NOMO-1 treated with dmso at 0.1 percent for 144 hours (cell line): ENCODE data around the gene CSGALNACT2.

Experiments
- DNase-seq: peaks from one replicate; lab custom pipeline; 2025; ENCODE audit not compliant: unreplicated experiment; lab: John Stamatoyannopoulos, UW

The CSGALNACT2 gene

GRCh38 chr10:43123361-43124093 lies 14.7 kb upstream of the CSGALNACT2 start:
- DNase-seq = no peak

GRCh38 chr10:43124094-43124521 lies 14.1 kb upstream of the CSGALNACT2 start:
- DNase-seq = no peak

- DNase-seq = no peak
Measured at GRCh38 chr10:43124574-43125273, 13.5 kb upstream of the CSGALNACT2 start.

- no peak for DNase-seq
Measured at GRCh38 chr10:43125274-43125845, 12.9 kb upstream of the CSGALNACT2 start.

- no peak for DNase-seq
Measured at GRCh38 chr10:43125881-43126731, 12.1 kb upstream of the CSGALNACT2 start.

- no peak for DNase-seq
Measured at GRCh38 chr10:43126759-43127424, 11.4 kb upstream of the CSGALNACT2 start.

GRCh38 chr10:43127442-43127841 lies 10.8 kb upstream of the CSGALNACT2 start:
- DNase-seq = no peak

- DNase-seq = no peak
Measured at GRCh38 chr10:43128331-43128730, 9.9 kb upstream of the CSGALNACT2 start.

GRCh38 chr10:43128958-43129706 lies 9.1 kb upstream of the CSGALNACT2 start:
- peak; percentile 45 for DNase-seq

GRCh38 chr10:43130770-43131171 lies 7.5 kb upstream of the CSGALNACT2 start:
- no peak for DNase-seq

- DNase-seq = no peak
Measured at GRCh38 chr10:43131256-43131655, 7.0 kb upstream of the CSGALNACT2 start.

GRCh38 chr10:43131906-43132305 lies 6.3 kb upstream of the CSGALNACT2 start:
- DNase-seq = no peak

GRCh38 chr10:43132867-43133787 lies 5.1 kb upstream of the CSGALNACT2 start:
- DNase-seq = no peak

- no peak for DNase-seq
Measured at GRCh38 chr10:43134126-43134905, 3.9 kb upstream of the CSGALNACT2 start.

- no peak for DNase-seq
Measured at GRCh38 chr10:43135064-43135463, 3.2 kb upstream of the CSGALNACT2 start.

GRCh38 chr10:43135656-43136055 lies 2.6 kb upstream of the CSGALNACT2 start:
- no peak for DNase-seq

- no peak for DNase-seq
Measured at GRCh38 chr10:43136432-43136831, 1.8 kb upstream of the CSGALNACT2 start.
